Measurements from ENCODE around the gene GOLGA7B.

GOLGA7B gene

DNA sequence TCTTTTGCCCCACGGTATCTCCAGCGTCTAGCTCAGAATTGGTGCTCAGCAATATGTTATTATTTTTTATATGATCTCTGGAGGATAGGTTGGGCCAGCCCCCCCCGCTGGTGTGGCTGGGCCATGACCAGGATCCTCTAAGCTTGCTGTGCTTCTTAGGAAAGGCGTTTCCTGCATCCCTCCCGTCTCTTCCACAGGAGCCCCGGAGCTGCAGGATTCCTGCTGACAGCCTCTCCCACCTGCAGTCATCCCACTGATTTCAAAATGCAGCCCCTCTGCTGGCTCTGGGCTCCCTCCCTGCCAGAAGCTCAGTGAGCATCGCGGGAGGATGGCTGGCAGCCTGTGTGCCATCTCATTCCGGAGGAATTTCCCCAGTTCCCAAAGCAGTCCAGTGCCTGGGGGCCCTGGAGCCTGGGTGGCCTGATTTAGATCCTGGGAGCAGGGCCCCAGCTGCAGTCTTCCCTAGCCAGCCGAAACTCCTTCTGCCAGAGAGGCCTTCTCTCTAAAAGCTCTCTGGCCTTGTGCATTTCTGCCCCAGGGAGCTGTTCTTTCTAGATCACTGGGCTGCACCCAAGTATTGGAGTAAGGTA is 21.8 kb upstream of the GOLGA7B start:
- TF ChIP-seq POLR2AphosphoS5 (IDR thresholded peaks at IDR 0.05; ENCODE audit: low read depth, low read length) (no peak), SIN3A (IDR thresholded peaks at IDR 0.05; ENCODE audit: borderline replicate concordance, insufficient read depth, low read length) (no peak), FOXP2 (optimal IDR thresholded peaks at IDR 0.05; ENCODE audit: borderline replicate concordance, extremely low read depth, extremely low read length, insufficient read depth) (no peak), TAF1 (IDR thresholded peaks at IDR 0.05; ENCODE audit: borderline replicate concordance, insufficient read depth, low read length) (no peak)
- TF ChIP-seq, protein P1, sequence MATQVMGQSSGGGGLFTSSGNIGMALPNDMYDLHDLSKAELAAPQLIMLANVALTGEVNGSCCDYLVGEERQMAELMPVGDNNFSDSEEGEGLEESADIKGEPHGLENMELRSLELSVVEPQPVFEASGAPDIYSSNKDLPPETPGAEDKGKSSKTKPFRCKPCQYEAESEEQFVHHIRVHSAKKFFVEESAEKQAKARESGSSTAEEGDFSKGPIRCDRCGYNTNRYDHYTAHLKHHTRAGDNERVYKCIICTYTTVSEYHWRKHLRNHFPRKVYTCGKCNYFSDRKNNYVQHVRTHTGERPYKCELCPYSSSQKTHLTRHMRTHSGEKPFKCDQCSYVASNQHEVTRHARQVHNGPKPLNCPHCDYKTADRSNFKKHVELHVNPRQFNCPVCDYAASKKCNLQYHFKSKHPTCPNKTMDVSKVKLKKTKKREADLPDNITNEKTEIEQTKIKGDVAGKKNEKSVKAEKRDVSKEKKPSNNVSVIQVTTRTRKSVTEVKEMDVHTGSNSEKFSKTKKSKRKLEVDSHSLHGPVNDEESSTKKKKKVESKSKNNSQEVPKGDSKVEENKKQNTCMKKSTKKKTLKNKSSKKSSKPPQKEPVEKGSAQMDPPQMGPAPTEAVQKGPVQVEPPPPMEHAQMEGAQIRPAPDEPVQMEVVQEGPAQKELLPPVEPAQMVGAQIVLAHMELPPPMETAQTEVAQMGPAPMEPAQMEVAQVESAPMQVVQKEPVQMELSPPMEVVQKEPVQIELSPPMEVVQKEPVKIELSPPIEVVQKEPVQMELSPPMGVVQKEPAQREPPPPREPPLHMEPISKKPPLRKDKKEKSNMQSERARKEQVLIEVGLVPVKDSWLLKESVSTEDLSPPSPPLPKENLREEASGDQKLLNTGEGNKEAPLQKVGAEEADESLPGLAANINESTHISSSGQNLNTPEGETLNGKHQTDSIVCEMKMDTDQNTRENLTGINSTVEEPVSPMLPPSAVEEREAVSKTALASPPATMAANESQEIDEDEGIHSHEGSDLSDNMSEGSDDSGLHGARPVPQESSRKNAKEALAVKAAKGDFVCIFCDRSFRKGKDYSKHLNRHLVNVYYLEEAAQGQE (IDR thresholded peaks at IDR 0.05; ENCODE audit: insufficient read depth in 1 of 2, low read depth in 2 of 2, low read length in 2 of 2): no peak

GRCh38 chr10:97828721-97829120 is 20.9 kb upstream of the GOLGA7B start:
- TF ChIP-seq POLR2AphosphoS5 (IDR thresholded peaks at IDR 0.05; ENCODE audit: low read depth, low read length): no peak
- TF ChIP-seq, protein P1 (IDR thresholded peaks at IDR 0.05; ENCODE audit: insufficient read depth in 1 of 2, low read depth in 2 of 2, low read length in 2 of 2): no peak
- TF ChIP-seq SIN3A (IDR thresholded peaks at IDR 0.05; ENCODE audit: borderline replicate concordance, insufficient read depth, low read length): no peak
- TF ChIP-seq FOXP2 (optimal IDR thresholded peaks at IDR 0.05; ENCODE audit: borderline replicate concordance, extremely low read depth, extremely low read length, insufficient read depth): no peak
- no peak for TF ChIP-seq TAF1 (IDR thresholded peaks at IDR 0.05; ENCODE audit: borderline replicate concordance, insufficient read depth, low read length)

DNA sequence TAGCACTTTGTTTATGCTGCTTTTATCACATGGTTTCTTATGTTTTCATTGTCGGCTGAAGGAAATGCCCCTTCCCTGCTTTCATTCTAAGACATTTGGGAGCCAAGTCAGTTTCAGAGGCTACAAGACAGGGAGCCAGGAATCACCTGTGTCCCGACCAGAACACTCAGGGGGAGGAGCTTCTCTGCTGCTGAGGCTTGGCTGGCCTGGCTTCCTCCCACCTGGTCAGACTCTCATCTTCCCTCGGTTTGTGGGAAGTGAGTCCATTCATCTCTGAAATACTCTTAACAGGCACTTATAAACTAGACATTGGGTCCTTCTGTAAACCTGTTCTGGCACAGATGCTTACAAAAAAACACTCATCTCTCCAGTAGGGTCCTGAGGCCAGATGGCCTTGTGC is 19.6 kb upstream of the GOLGA7B start:
- no peak for TF ChIP-seq FOXP2 (optimal IDR thresholded peaks at IDR 0.05; ENCODE audit: borderline replicate concordance, extremely low read depth, extremely low read length, insufficient read depth)
- TF ChIP-seq SIN3A (IDR thresholded peaks at IDR 0.05; ENCODE audit: borderline replicate concordance, insufficient read depth, low read length): no peak
- no peak for TF ChIP-seq TAF1 (IDR thresholded peaks at IDR 0.05; ENCODE audit: borderline replicate concordance, insufficient read depth, low read length)
- TF ChIP-seq, protein P1 (IDR thresholded peaks at IDR 0.05; ENCODE audit: insufficient read depth in 1 of 2, low read depth in 2 of 2, low read length in 2 of 2): no peak
- TF ChIP-seq POLR2AphosphoS5 (IDR thresholded peaks at IDR 0.05; ENCODE audit: low read depth, low read length): no peak

GRCh38 chr10:97831259-97831658 is 18.4 kb upstream of the GOLGA7B start:
- TF ChIP-seq POLR2AphosphoS5 (IDR thresholded peaks at IDR 0.05; ENCODE audit: low read depth, low read length) (no peak), FOXP2 (optimal IDR thresholded peaks at IDR 0.05; ENCODE audit: borderline replicate concordance, extremely low read depth, extremely low read length, insufficient read depth) (no peak), SIN3A (IDR thresholded peaks at IDR 0.05; ENCODE audit: borderline replicate concordance, insufficient read depth, low read length) (no peak), TAF1 (IDR thresholded peaks at IDR 0.05; ENCODE audit: borderline replicate concordance, insufficient read depth, low read length) (no peak)
- TF ChIP-seq, protein P1 (IDR thresholded peaks at IDR 0.05; ENCODE audit: insufficient read depth in 1 of 2, low read depth in 2 of 2, low read length in 2 of 2): no peak
